Posterior vena cava (tissue), 2 donors: ENCODE results near the gene LTBP1. TPM values are rescaled to one million over a fixed set of nuclear protein-coding genes. Genes with fewer than 3 reads are reported as not detected.

ENCODE experiments used
- DNase-seq: peaks from one replicate; pipeline ENCODE4 v3.0.0-alpha.2; 2020; ENCODE audit warnings: low spot score
- intact Hi-C, 2 donors: fragments of 100-400 bp; cut with DNase I; formaldehyde crosslinking; loops; one replicate each; pipeline versions ENCODE4 v1.14.1 to v1.14.2; 2022 to 2023
- total RNA-seq, 2 donors: library from RNA; stranded (reverse); fragmentation: NEBNext Ultra II Directional; extraction: Animal tissue kit (Norgen Biotek cat#: 25700); gene quantifications; one replicate each; pipeline ENCODE4 v1.2.1, GENCODE V29; 2021
- donor health status: DM: yes; HTN: yes; CAD: no.
- donor health status: DM: yes; HTN: yes; CAD: no.

The LTBP1 gene
- total RNA-seq, 2 donors from 2014 or later, result 206 to 235 TPM

DNA sequence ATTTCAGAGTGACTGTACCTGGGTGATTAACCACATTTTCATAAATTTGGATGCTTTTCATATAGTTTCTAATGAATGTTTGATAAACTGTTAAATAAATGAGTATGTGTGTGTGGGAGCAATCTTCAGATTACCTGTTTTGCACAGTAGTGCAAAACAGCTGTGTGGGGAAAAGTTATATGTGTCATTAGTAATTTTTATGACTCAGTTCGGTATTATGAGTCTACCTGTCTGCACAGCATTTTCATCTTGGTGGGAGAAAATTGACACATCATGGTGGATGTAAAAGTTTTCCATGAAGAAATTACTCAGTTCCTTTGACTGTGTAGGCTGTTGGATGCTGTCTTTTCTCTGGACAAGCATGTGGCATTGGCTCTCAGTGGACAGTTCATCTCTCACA lies 43.8 kb downstream of the LTBP1 start:
- intact Hi-C loops, result no loop called here
- DNase-seq, result no peak

DNA sequence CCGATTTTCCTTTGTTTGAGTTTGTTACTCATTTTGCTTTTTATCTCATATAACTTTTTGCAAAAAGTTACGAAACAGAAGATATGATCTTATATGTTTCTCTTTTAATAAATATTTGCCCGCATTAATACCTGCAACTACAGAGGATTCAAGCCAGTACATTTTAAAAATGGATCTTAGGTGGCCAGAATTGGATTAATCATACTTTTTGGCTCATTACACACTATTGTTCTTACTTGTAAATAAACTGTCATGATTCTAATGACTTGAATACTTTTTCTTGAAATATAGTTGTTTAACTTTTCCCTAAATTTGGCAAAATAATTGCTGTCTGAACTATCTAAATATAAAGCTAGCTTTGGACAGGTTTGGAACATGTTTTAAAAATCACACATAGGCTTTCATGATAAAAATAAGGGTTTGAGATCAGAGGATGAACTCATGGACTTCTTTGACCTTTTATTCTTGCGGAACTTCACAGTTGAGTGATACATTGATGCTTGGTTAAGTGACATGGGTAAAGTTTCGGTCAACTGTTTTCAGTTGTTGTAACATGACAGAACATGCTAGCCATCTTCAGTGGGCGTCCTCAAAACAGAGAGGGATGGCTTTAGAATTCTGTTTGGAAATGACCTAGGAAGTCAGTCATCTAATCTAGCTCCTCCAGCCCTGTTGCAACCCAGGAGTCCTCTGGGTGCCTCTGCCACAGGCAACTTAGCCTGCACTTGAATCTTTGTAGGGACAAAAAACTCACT lies 44.5 kb downstream of the LTBP1 start:
- no peak for DNase-seq
- intact Hi-C loops, result no loop called here

DNA sequence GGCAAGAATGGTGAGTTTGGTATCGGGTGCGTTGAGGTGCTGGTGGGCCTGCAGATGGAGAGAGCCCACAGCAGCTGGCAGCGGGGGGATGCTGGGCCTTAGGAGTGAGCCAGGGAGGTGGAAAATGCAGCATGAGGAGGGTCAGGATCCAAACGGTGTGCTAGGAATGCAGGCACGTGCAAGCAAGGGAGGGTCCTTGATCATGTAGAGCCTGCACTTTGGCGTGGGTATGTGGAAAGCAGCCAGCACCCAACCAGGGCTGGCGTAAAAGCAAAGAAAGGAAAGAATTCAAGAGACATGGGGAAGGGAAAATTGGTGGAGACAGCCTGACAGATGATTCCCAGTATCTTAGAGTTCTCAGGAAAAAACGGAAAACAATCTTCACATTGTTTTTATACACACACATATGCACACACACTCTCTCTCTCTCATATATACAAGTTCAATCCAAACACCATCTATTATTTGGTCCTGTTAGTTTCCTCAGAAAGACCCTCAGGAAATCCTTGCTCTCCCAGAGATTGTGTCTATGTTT lies 46.3 kb downstream of the LTBP1 start:
- intact Hi-C loops, result no loop called here
- DNase-seq, result no peak

DNA sequence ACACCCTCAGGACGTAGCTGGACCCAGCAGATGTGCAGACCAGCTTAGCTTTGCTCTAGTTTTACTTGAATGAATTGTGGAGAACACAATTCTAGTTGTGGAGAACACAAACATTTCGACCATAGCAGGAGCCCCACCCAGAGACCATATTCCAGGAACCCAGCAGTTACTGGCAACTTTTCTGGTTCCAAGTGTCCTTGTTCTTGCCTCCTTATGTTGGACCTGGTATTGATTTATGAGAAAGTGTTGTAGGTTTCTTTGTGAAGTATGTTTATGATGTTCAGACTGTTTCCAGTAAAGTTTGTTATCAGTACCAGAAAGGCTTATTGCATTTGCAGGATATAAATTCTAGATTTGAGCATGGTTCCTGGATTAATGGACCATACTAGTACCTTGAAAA lies 51.0 kb downstream of the LTBP1 start:
- no peak for DNase-seq
- intact Hi-C loops, result loop anchor here in 1 of 2 donors (2.0 kb wide), 1 partner anchor 45 kb away; no protein-coding TSS in a partner anchor

DNA sequence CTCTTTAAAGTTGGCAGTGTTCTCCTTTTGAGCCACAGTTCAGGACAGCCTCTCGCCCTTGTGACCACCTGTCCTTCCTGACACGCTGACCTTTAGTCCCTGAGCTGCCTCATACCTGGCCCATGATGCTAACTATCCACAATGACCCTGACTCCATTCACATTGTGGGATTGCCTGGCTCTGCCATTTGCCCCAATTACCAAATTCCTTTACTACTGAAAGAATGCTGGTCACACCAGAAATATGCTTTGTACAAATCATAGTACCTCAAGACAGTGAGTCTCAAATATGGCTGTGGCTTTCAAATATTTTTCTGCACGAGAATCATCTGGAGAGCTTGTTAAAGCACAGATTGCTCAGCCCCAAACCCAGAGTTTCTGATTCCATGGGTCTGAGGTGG lies 54.2 kb downstream of the LTBP1 start:
- intact Hi-C loops, result no loop called here
- DNase-seq, result no peak

DNA sequence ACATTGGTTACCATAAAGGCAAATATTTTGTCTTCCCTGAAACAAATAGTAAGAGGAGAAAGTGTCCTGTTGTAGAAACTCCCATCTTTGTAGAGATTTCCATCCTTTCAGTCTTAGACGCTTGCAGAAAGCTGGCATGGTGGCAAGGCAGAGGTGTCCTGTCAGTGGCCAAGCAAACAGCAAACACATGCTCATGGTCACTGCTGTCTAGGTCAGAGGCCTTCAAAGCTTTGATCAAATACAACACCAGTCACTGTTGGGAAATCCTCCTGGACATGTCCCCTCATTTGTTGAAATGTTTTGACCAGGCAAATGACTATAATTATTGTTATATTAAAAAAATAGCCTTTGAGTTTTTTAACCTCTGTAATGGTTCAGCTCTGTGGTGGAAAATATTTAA lies 55.1 kb downstream of the LTBP1 start:
- intact Hi-C loops, result no loop called here
- DNase-seq, result no peak

DNA sequence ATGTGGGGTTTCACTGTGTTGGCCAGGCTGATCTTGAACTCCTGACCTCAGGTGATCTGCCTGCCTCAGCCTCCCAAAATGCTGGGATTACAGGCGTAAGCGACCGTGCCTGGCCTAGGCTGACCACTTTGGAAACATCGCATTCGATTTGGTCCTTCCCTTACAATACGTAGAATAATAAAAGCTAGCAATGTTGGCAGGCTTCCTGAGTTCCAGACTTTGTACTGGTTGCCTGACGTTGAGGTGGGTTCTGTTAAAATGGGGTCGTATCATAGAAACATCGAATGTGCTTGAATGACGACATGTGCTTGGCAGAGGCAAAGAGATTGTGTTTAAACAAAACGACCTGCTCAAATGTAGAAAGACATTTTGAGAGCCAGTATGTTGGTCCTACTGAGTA lies 56.1 kb downstream of the LTBP1 start:
- DNase-seq, result no peak
- intact Hi-C loops, result no loop called here

DNA sequence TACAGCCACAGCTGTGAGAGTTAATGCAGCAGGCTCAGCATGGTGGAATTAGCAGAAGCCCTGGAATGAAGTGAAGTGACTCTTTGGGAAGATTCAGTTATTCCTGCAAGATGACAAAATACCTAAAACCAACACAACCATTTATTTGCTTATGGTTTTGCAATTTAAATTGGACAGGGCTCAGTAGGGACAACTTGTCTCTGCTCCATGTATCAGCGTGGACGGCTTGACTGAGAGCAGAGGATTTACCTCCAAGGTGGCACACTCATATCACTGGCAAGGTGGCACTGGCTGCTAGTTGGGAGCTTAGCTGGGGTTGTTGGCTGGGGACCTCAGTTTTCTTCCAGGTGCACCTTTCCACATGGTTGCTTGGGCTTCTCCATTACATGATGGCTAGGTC lies 58.3 kb downstream of the LTBP1 start:
- no peak for DNase-seq
- intact Hi-C loops, result no loop called here

DNA sequence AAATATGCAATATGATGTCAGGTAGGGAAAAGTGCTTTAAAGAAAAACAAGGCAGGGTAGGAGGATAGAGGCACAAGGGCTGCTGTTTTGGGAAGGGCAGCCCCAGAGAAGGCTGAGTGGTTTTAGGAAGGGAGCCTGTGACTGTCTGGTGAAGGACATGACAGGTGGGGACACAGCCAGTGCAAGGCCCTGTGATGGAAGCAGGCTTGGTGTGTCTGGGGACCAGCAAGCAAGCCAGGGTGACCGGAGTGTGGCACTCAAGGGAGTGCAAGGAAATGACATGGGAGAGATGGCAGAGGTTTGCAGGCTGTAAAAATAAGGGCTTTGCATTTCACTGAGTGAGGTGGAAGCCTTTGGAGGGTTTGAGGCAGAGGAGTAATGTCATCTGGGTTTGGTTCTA lies 62.0 kb downstream of the LTBP1 start:
- DNase-seq, result no peak
- intact Hi-C loops, result no loop called here

DNA sequence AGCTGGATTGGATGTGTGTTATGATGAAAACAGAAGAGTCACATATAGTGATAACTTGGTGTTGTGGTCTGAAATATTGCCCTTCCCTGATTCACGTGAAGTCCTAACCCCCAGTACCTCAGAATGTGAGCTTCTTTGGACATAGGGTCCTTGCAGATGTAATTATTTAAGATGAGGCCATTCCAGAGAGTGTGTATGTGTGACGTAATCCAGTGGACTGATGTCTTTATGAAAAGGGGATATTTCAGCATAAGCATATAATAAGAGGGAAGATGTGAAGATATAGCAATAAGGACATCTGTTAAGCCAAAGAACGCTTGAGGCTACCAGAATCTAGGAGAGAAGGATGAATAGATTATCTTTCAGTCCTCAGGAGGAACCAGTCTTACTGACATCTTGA lies 62.5 kb downstream of the LTBP1 start:
- intact Hi-C loops, result no loop called here
- DNase-seq, result no peak

DNA sequence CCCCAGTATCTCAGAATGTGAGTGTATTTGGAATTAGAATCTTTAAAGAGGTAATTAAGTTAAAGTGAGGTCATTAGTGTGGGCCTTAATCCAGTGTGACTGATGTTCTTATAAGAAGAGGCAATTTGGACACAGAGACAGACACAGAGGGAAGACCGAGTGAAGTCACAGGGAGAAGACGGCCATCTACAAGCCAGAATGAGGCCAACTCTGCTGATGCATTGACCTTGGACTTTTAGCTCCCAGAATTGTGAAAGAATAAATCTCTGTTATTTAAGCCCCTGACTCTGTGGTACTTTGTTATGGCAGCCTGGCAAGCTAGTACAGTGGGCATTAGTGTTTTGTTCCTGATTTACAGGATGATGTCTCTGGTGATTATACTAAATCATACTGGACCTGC lies 64.6 kb downstream of the LTBP1 start:
- intact Hi-C loops, result no loop called here
- no peak for DNase-seq

DNA sequence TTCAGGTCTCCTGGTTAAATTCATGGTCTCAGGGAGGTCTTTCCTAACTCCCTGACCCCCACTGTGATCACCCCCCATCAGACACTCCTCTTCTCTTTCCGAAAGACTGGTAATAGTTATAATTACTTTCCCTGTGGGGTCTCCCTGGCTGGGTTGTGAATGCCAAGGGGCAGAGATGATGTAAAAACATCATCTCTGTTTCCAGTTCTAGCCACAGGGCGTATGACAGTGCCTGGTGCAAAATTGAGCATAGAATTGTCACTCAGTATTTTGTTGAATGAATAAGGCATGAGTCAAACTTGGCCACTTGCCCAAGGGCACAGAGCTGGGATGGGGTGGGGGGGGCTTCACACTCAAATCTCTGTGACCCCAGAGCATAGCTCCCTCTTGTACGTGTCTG lies 65.2 kb downstream of the LTBP1 start:
- no peak for DNase-seq
- intact Hi-C loops, result no loop called here

DNA sequence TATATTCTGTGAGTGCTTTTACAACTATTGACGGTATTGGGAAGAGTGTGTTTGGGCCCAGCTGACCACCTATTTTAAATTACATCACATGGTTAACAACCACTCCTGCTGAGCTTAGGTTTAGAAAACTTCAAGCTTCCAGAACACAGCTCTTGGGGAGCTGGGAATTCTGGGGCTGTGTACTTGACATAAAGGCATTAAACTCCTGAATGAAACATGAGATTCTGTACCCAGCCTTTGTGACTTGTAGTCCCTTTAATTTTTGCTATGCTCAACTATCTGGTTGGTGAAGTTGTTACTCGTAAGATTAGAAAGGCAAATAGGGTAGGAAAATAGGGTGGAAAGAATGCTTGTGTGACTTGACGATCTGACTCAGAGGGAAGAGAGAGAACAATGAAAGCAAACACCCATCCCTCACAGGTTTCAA lies 66.9 kb downstream of the LTBP1 start:
- DNase-seq, result no peak
- intact Hi-C loops, result no loop called here

DNA sequence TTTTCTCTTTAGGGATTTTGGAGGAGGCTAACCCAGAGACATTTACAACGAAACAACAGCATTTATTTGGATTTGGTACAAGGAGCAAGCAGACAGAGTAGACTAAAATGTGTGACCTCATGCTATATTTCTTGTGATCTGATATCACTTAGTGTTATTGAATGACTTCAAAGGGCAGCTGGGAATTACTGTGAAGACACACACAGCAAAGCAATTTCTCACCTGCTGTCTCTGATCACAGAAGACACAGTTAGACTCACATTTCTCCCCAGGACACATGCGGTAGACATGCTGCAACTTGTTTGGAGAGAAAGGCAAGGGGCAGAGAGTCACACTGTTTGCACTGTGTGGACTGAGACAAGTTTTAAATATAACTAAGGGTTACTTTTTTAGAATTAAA lies 67.5 kb downstream of the LTBP1 start:
- intact Hi-C loops, result no loop called here
- no peak for DNase-seq

DNA sequence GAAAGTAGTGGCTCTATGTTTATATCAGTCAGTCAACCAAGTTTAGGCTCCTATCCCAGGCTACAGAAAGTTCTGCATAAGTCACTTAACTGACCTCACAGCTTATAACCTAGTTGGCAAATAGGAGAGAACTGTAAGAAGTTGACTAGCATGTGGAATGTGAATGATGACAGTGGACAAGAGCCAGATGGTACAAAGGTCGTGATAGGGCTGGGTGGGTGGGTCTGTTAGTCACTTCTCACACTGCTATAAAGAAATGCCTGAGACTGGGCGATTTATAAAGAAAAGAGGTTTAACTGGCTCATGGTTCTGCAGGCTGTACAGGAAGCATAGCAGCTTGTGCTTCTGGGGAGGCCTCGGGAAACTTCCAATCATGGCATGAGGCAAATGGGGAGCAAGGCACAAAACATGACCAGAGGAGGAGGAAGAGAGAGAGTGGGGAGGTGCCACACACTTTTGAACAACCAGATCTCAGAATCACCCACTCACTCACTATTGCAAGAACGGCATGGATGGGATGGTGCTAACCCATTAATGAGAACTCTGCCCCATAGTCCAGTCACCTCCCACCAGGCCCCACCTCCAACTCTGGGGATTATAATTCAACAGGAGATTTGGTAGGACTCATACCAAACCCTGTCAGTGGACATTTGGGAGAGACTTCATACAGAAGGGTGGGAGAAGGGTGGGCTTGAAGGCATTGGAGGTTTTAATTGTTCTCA lies 68.8 kb downstream of the LTBP1 start:
- no peak for DNase-seq
- intact Hi-C loops, result no loop called here

DNA sequence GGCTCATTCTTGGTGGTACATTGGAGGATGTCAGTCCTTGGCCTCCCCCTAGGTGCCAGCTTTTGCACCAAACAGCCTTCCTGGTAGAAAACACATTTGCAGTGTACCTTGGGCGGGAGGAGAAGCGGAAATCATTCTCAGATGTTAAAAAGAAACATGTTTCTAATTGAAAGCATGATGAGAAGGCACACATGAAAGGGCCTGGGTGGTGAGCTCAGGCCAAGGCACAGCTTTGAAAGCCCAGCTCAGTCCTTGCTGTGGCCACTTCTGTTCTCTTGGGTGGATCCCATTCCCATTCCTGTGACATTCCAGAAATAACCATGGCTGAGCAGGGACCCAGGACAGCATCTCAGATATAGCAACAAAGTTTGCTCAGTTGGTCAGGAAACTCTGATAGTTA lies 71.5 kb downstream of the LTBP1 start:
- no peak for DNase-seq

DNA sequence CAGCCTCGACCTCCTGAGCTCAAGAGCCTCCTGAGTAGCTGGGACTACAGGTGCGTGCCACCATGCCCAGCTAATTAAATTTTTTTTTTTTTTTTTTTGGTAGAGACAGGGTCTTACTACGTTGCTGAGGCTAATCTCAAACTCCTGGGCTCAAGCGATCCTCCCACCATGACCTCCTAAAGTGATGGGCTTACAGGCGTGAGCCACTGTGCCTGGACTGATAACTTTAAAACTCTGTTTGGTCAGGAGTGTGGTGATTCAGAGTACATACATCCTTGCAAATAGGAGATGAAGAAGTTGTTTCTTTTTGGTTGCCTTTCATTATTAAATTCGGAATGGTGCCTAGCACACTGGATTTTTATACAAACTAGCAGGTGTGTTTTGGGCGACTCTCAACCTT lies 73.0 kb downstream of the LTBP1 start:
- DNase-seq, result no peak
- intact Hi-C loops, result loop anchor here in 1 of 2 donors (10.0 kb wide), 1 partner anchor 245 kb away; no protein-coding TSS in a partner anchor

More for the DNA sequence above, 71.5 kb downstream of the LTBP1 start:
- intact Hi-C loops, result no loop called here

DNA sequence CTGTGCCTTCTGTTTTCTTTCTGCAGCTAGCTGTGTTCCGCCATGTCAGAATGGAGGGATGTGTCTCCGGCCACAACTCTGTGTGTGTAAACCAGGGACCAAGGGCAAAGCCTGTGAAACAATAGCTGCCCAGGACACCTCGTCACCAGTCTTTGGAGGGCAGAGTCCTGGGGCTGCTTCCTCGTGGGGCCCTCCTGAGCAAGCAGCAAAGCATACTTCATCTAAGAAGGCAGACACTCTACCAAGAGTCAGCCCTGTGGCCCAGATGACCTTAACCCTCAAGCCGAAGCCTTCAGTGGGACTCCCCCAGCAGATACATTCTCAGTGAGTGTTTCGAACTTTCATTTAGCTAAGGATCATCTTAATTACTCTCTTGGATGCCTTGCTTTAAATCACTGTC lies 74.1 kb downstream of the LTBP1 start:
- intact Hi-C loops, result loop anchor here in 1 of 2 donors (10.0 kb wide), 1 partner anchor 246 kb away; no protein-coding TSS in a partner anchor
- DNase-seq, result no peak

DNA sequence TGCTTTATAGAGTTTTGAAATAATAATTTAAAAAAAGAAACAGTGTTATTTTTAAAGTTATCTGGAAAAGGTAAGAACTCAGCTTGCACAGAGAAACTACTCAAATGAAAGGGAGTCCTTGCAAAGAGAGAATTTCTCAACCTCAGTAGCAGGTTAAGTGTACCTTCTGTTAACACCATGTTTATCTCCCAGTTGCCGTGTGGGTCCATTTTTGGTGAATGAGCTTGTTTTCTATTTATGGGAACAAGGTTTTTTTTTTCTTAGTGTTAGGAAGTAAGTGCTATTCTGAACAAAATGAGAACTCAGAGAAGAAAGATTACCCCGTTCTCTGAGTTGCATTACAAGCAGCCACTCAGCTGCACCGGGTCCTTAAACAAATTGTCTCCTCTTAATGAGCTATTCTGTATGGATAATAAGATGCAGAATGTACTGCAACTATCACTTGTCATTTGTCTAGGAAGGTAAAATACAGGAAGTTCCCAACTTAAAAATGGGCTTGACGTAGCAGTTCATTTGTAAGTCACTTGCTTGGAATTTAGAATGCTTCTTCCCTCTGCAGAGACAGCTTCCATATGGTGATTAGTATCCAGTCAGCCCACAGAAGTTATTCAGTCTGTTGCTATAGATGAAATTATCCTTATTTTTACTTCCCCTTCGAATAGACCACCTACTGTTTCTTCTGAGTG lies 74.9 kb downstream of the LTBP1 start:
- DNase-seq, result no peak
- intact Hi-C loops, result loop anchor here in 1 of 2 donors (10.0 kb wide), 1 partner anchor 247 kb away; no protein-coding TSS in a partner anchor
